Psoas muscle (tissue), 8 donors: Measurements from ENCODE around the gene ADCY1. TPM values are rescaled to one million over a fixed set of nuclear protein-coding genes. Genes with fewer than 3 reads are reported as not detected.

Source experiments
- ATAC-seq, 4 donors: fragments of 200-7000 bp; cut with Tn5 transposase; one replicate each; pipeline ENCODE4 v1.9.1; 2020; ENCODE audit warnings: moderate library complexity in 3 of 4, mild to moderate bottlenecking in 2 of 4
- DNase-seq, 2 donors: peaks; one replicate each; pipeline ENCODE4 v3.0.0-alpha.2; 2020
- H3K27ac ChIP-seq: fragments of 200-600 bp; one replicate; pipeline ENCODE4 v1.8.0; 2022
- H3K27me3 ChIP-seq, 3 donors: fragments of 200-600 bp in 1 of 3; one replicate each; pipeline versions ENCODE4 v1.6.1 to v1.8.0; 2013 to 2022; ENCODE audit warnings: low read length in 2 of 3, mild to moderate bottlenecking in 2 of 3, moderate library complexity in 1 of 3; ENCODE audit not compliant: insufficient read depth in 3 of 3
- H3K36me3 ChIP-seq, 2 donors: fragments of 200-600 bp in 1 of 2; one replicate each; pipeline versions ENCODE4 v1.6.1 to v1.8.0; 2013 to 2022; ENCODE audit warnings: low read depth in 1 of 2, mild to moderate bottlenecking in 1 of 2, moderate library complexity in 1 of 2; ENCODE audit not compliant: insufficient read depth in 1 of 2
- H3K4me1 ChIP-seq: fragments of 200-600 bp; one replicate; pipeline ENCODE4 v1.8.0; 2022
- H3K4me3 ChIP-seq: fragments of 200-600 bp; one replicate; pipeline ENCODE4 v1.8.0; 2022; ENCODE audit warnings: mild to moderate bottlenecking
- H3K9me3 ChIP-seq: fragments of 200-600 bp; one replicate; pipeline ENCODE4 v1.8.0; 2022
- CTCF ChIP-seq: fragments of 200-600 bp; IDR thresholded peaks from one replicate; pipeline ENCODE4 v1.8.0; 2022; ENCODE audit warnings: antibody characterized with exemption
- WGBS, 3 donors: extraction: QIAGEN DNeasy Blood & Tissue Kit; methylation state at CpG; one replicate each; pipeline versions ENCODE4 v1.1.6 to v1.1.7; 2013; 5-methylcytosine and 5-hydroxymethylcytosine counted together
- intact Hi-C, 2 donors: fragments of 100-400 bp; cut with DNase I; formaldehyde crosslinking; loops; one replicate each; pipeline versions ENCODE4 v1.11.0 to v1.14.2; 2022
- polyA plus RNA-seq, 3 donors: library from polyadenylated mRNA; stranded (reverse); fragments of 200-250 nt; gene quantifications; one replicate each; pipeline ENCODE4 v1.2.3, GENCODE V29; 2013
- total RNA-seq, 4 donors: library from RNA; stranded (reverse); fragmentation: NEBNext Ultra II Directional in 2 of 4; extraction: Animal tissue kit (Norgen Biotek cat#: 25700) in 2 of 4; gene quantifications; one replicate each; pipeline versions ENCODE4 v1.2.1 to v1.2.4, GENCODE V29; 2021 to 2023
- donor health status: healthy with polysubstance abuse.
- donor health status: DM: no; HTN: no; CAD: no; lungs with moderate emphysema.
- donor health status: Bipolar disorder and iron deficiency.
- donor health status: healthy.
- donor health status: DM: yes; HTN: yes; CAD: no.
- donor health status: DM: no; HTN: no; CAD: no.
- donor health status: DM: no; HTN: no; CAD: no.
- donor health status: DM: yes; HTN: yes; CAD: no.

Gene ADCY1
- total and polyA plus RNA-seq, 7 donors = 1.3 to 4.3 (median 2.2) TPM

DNA sequence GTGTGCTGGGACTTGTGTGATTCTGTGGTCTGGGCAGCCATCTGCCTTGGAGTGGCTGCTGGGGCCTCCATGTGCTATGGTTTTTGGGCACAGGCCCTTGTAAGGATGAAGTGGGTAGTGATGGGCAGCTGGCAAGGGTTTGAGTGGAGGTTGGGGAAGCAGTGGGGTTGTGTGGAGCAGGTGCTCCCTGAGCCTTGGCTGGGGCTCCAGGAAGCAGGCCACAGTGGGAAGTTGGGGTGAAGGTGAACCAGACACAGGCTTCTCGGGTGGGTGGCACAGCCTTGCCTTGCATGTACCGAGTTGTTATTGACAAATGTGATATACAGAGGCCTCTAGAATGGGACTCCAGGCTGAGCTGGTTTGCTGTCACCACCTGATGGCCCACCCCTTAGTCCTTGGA, 82.3 kb downstream of the ADCY1 start:
- no peak for TF ChIP-seq CTCF
- no peak overlapping the region for H3K4me3 ChIP-seq
- H3K27ac ChIP-seq = no peak overlapping the region
- no peaks in the 10 kb centered on the region for H3K36me3 ChIP-seq
- no peak for ATAC-seq
- 91 to 93% (median 92%) methylated on average over 2 of the region's 2 CpGs for WGBS, 3 donors
- intact Hi-C loops = no loop called here
- no peak for DNase-seq
- no peaks in the 10 kb centered on the region for H3K9me3 ChIP-seq
- no peaks in the 10 kb centered on the region for H3K4me1 ChIP-seq
- H3K27me3 ChIP-seq = no peaks in the 10 kb centered on the region

DNA sequence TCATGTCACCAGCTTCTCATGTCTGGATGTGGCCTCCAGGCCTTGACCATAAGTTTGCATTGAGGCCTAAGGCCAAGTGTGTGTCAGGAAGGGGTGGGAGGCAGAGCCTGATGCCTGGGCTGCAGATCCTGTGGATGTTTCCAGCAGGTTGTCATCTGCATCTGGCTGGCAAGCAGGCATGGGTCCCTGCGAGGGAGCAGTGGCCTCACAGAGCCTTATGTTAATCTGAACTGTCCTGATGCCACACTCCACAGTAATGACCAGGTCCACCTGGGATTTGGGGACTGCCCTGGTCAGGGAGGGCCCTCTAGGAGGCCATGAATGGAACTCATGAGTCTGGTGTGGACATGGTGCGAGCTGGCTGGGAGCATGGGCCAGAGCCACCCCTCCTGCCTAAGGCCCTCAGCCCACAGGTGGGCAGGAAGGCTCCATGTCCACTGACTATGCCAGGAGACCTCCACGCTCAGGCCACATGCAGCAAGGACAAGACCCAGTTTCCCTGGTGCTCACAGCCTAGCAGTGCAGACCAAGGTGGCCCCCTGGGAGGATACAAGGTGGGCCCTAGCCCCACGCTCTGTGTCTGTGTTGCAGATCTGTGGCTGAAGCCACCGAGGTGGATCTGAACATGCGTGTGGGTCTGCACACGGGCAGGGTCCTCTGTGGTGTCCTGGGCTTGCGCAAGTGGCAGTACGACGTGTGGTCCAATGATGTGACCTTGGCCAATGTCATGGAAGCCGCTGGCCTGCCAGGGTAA, 83.1 kb downstream of the ADCY1 start:
- no peak for TF ChIP-seq CTCF
- intact Hi-C loops = no loop called here
- Histone ChIP-seq H3K27ac (no peak overlapping the region), H3K27me3 (no peaks in the 10 kb centered on the region), H3K36me3 (no peaks in the 10 kb centered on the region), H3K9me3 (no peaks in the 10 kb centered on the region), H3K4me1 (no peaks in the 10 kb centered on the region), H3K4me3 (no peak overlapping the region)
- ATAC-seq (no peak), DNase-seq (no peak)
- WGBS, 3 donors = 90 to 92% (median 92%) methylated on average over 11 of the region's 11 CpGs

DNA sequence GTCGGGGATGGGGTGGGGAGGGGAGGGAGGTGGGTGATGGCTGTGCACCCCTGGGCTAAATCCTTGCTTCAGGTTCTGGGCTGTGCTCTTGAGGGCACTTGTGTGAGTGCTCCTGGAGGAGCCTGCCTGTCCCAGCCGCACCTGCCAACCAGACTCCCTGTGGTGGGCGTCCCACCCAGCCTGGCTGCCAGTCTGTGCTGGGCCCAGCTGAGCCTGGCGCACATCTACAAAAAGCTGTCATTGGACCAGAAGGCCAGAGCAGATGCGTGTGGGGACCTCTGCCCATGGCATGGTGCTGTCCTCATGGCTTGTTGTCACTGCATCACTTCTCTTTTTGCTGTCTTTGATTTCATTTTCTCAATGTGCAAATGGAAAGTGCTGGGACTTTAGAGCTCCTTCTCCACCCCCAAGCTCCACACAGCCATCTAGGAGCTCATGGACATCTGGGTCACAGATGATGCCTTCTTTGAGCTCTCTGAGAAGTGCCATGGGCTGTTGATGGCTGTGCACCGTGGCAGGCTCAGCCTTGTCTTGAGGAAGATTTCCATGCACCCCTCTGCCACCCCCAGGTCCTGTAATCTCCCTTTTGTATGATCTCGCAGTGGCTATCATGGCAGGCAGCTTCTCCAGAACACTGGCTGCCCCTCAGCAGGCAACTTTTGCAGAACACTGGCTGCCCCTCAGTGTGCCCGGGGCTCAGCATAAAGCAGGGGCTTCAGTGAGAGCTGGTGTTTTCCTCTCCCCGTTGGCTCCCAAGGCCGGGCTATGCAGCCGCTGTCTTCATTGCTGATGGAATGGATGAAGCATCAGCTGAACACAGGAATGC, 83.9 kb downstream of the ADCY1 start:
- ATAC-seq = no peak
- Histone ChIP-seq H3K27me3 (no peaks in the 10 kb centered on the region), H3K27ac (no peak overlapping the region), H3K9me3 (no peaks in the 10 kb centered on the region), H3K4me3 (no peak overlapping the region), H3K4me1 (no peaks in the 10 kb centered on the region), H3K36me3 (no peaks in the 10 kb centered on the region)
- TF ChIP-seq CTCF = no peak
- 86 to 90% (median 86%) methylated on average over 11 of the region's 11 CpGs for WGBS, 3 donors
- no peak for DNase-seq
- intact Hi-C loops = no loop called here

DNA sequence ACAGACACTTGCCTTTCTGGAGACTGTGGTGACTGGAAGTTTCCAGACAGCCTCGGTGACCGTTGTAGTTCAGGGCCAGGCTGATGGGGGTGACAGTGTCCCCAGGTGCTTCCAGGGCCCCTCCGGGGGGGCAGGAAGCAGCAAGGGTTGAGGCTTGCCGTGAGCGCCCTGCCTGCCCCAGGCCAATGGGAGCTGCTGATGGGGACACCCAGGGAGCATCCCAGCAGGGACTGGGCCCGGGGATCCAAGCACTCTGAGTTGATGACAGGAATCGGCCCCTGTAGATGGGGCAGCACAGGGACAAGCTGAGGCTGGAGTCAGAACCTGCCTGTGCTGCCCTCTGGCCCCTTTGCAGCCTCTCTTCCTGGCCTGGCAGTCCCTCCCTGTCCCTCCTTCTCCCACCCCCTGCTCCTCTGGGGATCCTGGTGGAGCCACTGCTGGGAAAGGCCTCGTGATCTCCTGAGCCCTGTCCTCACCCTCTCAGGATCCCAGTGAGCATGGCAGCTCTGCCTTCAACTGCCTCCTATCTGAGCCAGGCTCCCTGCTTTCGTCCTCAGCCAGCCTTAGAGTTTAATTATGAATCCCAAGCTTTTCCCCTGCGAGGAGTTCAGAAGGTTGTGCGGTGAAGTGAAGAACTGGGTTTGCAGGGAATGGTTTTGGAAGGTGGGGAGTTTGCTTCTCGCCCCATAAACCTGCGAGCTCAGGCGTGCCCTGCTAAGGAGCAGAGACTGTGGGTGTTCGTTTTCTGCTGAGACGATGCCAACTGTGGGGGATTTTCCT, 84.7 kb downstream of the ADCY1 start:
- no peak for TF ChIP-seq CTCF
- 87% methylated on average over 16 of the region's 16 CpGs for WGBS, 3 donors
- H3K36me3 ChIP-seq = no peaks in the 10 kb centered on the region
- H3K4me1 ChIP-seq = no peaks in the 10 kb centered on the region
- no peaks in the 10 kb centered on the region for H3K9me3 ChIP-seq
- ATAC-seq (no peak), DNase-seq (no peak)
- intact Hi-C loops = no loop called here
- no peaks in the 10 kb centered on the region for H3K27me3 ChIP-seq
- H3K27ac ChIP-seq = no peak overlapping the region
- no peak overlapping the region for H3K4me3 ChIP-seq
